Measurements from ENCODE around the gene CCDC192.

Gene CCDC192

GRCh38 chr5:127695346-127695745, 7.8 kb upstream of the CCDC192 start:
- Histone ChIP-seq H3K9me2 (replicated peaks; ENCODE audit: control insufficient read depth, low read length) (no peaks in the 10 kb centered on the region), H3K27ac (ENCODE audit: low read depth, low read length) (no peak overlapping the region), H3K27me3 (ENCODE audit: control insufficient read depth, low read length) (no peaks in the 10 kb centered on the region), H4K20me1 (ENCODE audit: control insufficient read depth, insufficient read depth, low read depth, low read length) (no peaks in the 10 kb centered on the region), H3K79me2 (ENCODE audit: control insufficient read depth, low read length) (no peaks in the 10 kb centered on the region), H3F3A (ENCODE audit: control insufficient read depth, insufficient read depth) (no peaks in the 10 kb centered on the region), H3K4me2 (ENCODE audit: low read length) (no peak overlapping the region), H3K4me1 (ENCODE audit: control insufficient read depth, low read length) (no peaks in the 10 kb centered on the region), H3K4me3 (ENCODE audit: low read length) (no peak overlapping the region), H3K36me3 (ENCODE audit: control insufficient read depth, low read length) (no peaks in the 10 kb centered on the region), H3K9me3 (ENCODE audit: control insufficient read depth, insufficient read depth, low read length) (no peaks in the 10 kb centered on the region)
- no peak for TF ChIP-seq CTCF (IDR thresholded peaks at IDR 0.05; ENCODE audit: low read depth, low read length, poor library complexity, severe bottlenecking)
- no peak for TF ChIP-seq EZH2phosphoT487 (IDR thresholded peaks at IDR 0.05; ENCODE audit: borderline replicate concordance, low read length)

GRCh38 chr5:127696683-127697082, 6.5 kb upstream of the CCDC192 start:
- Histone ChIP-seq H3K4me1 (ENCODE audit: control insufficient read depth, low read length) (no peaks in the 10 kb centered on the region), H3K27me3 (ENCODE audit: control insufficient read depth, low read length) (no peaks in the 10 kb centered on the region), H3K4me3 (ENCODE audit: low read length) (no peak overlapping the region), H3K4me2 (ENCODE audit: low read length) (no peak overlapping the region), H3F3A (ENCODE audit: control insufficient read depth, insufficient read depth) (no peaks in the 10 kb centered on the region), H4K20me1 (ENCODE audit: control insufficient read depth, insufficient read depth, low read depth, low read length) (no peaks in the 10 kb centered on the region), H3K36me3 (ENCODE audit: control insufficient read depth, low read length) (no peaks in the 10 kb centered on the region), H3K27ac (ENCODE audit: low read depth, low read length) (no peak overlapping the region), H3K9me3 (ENCODE audit: control insufficient read depth, insufficient read depth, low read length) (no peaks in the 10 kb centered on the region), H3K9me2 (replicated peaks; ENCODE audit: control insufficient read depth, low read length) (no peaks in the 10 kb centered on the region), H3K79me2 (ENCODE audit: control insufficient read depth, low read length) (no peaks in the 10 kb centered on the region)
- TF ChIP-seq CTCF (IDR thresholded peaks at IDR 0.05; ENCODE audit: low read depth, low read length, poor library complexity, severe bottlenecking): no peak
- TF ChIP-seq EZH2phosphoT487 (IDR thresholded peaks at IDR 0.05; ENCODE audit: borderline replicate concordance, low read length): no peak

GRCh38 chr5:127697894-127698600, 5.1 kb upstream of the CCDC192 start:
- H3K9me2 ChIP-seq (replicated peaks; ENCODE audit: control insufficient read depth, low read length): no peaks in the 10 kb centered on the region
- no peak overlapping the region for H3K27ac ChIP-seq (ENCODE audit: low read depth, low read length)
- H3K4me1 ChIP-seq (ENCODE audit: control insufficient read depth, low read length): no peaks in the 10 kb centered on the region
- H3K79me2 ChIP-seq (ENCODE audit: control insufficient read depth, low read length): no peaks in the 10 kb centered on the region
- TF ChIP-seq CTCF (IDR thresholded peaks at IDR 0.05; ENCODE audit: low read depth, low read length, poor library complexity, severe bottlenecking) (no peak), EZH2phosphoT487 (IDR thresholded peaks at IDR 0.05; ENCODE audit: borderline replicate concordance, low read length) (no peak)
- no peaks in the 10 kb centered on the region for H3K36me3 ChIP-seq (ENCODE audit: control insufficient read depth, low read length)
- H3F3A ChIP-seq (ENCODE audit: control insufficient read depth, insufficient read depth): no peaks in the 10 kb centered on the region
- H3K4me3 ChIP-seq (ENCODE audit: low read length): no peak overlapping the region
- H3K27me3 ChIP-seq (ENCODE audit: control insufficient read depth, low read length): no peaks in the 10 kb centered on the region
- H3K9me3 ChIP-seq (ENCODE audit: control insufficient read depth, insufficient read depth, low read length): no peaks in the 10 kb centered on the region
- H4K20me1 ChIP-seq (ENCODE audit: control insufficient read depth, insufficient read depth, low read depth, low read length): no peaks in the 10 kb centered on the region
- no peak overlapping the region for H3K4me2 ChIP-seq (ENCODE audit: low read length)
